ENCODE results near the gene PLA2G12A.

DNA sequence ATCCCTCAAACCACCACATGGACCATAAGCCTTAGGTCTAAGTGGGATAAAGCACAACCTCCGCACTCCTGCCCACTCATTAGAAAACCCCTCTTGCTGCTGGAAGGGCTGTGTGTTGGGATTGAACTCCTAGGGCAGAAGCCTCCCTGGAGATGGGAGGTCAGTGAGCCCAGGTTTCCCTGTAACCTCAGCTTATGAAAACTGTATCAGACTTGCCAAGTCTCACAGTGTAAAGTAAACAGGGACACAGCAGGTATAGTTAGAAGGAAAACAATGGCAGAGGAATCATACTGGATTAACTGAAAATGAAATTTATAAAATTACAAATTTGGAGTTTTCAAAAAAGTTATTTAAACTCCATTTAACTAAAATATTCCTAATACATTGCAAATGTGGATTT lies 56.6 kb downstream of the PLA2G12A start:
- TF ChIP-seq EP300 (IDR thresholded peaks at IDR 0.05; ENCODE audit: borderline replicate concordance) (no peak), ZBTB7A (IDR thresholded peaks at IDR 0.05; ENCODE audit: low read depth) (no peak), RAD21 (IDR thresholded peaks at IDR 0.05; ENCODE audit: low read depth) (no peak), FOXM1 (IDR thresholded peaks at IDR 0.05; ENCODE audit: borderline replicate concordance, low read depth) (no peak)

Data from Ishikawa (cell line).